Stimulated activated naive CD8-positive, alpha-beta T cell treated with anti-CD3 and anti-CD28 coated beads, Interleukin-15, amount 100 ng/mL, for 72 hours (primary cell): Measurements from ENCODE around the gene HJURP.

Experiments
- ATAC-seq: fragments of 150-1000 bp; cut with Tn5 transposase; 2 replicates; pipeline ENCODE4 v1.10.0; 2021; ENCODE audit warnings: mild to moderate bottlenecking, moderate library complexity
- DNase-seq, 2 donors: peaks; one replicate each; pipeline ENCODE4 v3.0.0; 2021 to 2022
- H3K27ac Mint-ChIP-seq, 2 donors: one replicate each; pipeline ENCODE4 v1.8.0; 2022; ENCODE audit warnings: mild to moderate bottlenecking in 2 of 2, mixed read lengths in 2 of 2, moderate library complexity in 2 of 2
- H3K27me3 Mint-ChIP-seq: one replicate; pipeline ENCODE4 v1.8.0; 2022; ENCODE audit warnings: mixed read lengths
- H3K4me1 Mint-ChIP-seq: one replicate; pipeline ENCODE4 v1.8.0; 2022; ENCODE audit warnings: mild to moderate bottlenecking, mixed read lengths
- H3K4me3 Mint-ChIP-seq, 2 donors: one replicate each; pipeline ENCODE4 v1.8.0; 2022; ENCODE audit warnings: mild to moderate bottlenecking in 2 of 2, mixed read lengths in 2 of 2, moderate library complexity in 1 of 2
- H3K9me3 Mint-ChIP-seq, 2 donors: one replicate each; pipeline ENCODE4 v1.8.0; 2022; ENCODE audit warnings: mixed read lengths in 2 of 2

The HJURP gene

GRCh38 chr2:233855345-233855744 lies 1.0 kb upstream of the HJURP start:
- DNase-seq: no peak
- no peaks in the 10 kb centered on the region for H3K27me3 Mint-ChIP-seq
- ATAC-seq: no peak
- H3K27ac Mint-ChIP-seq: peak overlapping the region in 1 of 2 donors; percentile 47
- peaks cover 51% of the 10 kb centered on the region for H3K4me1 Mint-ChIP-seq
- H3K9me3 Mint-ChIP-seq: no peaks in the 10 kb centered on the region
- peak overlapping the region; percentile 95 to 97 for H3K4me3 Mint-ChIP-seq

GRCh38 chr2:233853883-233854240 lies 473 bp downstream of the HJURP start:
- Mint-ChIP-seq H3K4me3 (peak overlapping the region; percentile 95 to 97), H3K27ac (peak overlapping the region; percentile 97 to 99), H3K4me1 (peaks cover 56% of the 10 kb centered on the region), H3K27me3 (no peaks in the 10 kb centered on the region), H3K9me3 (no peaks in the 10 kb centered on the region)
- ATAC-seq (peak; percentile 4), DNase-seq (no peak)

- Mint-ChIP-seq H3K27ac (peak overlapping the region; percentile 97 to 99), H3K4me1 (peaks cover 61% of the 10 kb centered on the region), H3K9me3 (no peaks in the 10 kb centered on the region), H3K27me3 (no peaks in the 10 kb centered on the region), H3K4me3 (peak overlapping the region; percentile 95 to 97)
- ATAC-seq: no peak
- no peak for DNase-seq
Measured at GRCh38 chr2:233853353-233853752, 982 bp downstream of the HJURP start.

- peak overlapping the region; percentile 95 to 97 for H3K4me3 Mint-ChIP-seq
- H3K27ac Mint-ChIP-seq: no peak overlapping the region
- H3K9me3 Mint-ChIP-seq: no peaks in the 10 kb centered on the region
- peaks cover 59% of the 10 kb centered on the region for H3K4me1 Mint-ChIP-seq
- ATAC-seq (no peak), DNase-seq (no peak)
- no peaks in the 10 kb centered on the region for H3K27me3 Mint-ChIP-seq
Measured at GRCh38 chr2:233852056-233852455, 2.3 kb downstream of the HJURP start.

- DNase-seq: no peak
- ATAC-seq: no peak
- H3K27me3 Mint-ChIP-seq: no peaks in the 10 kb centered on the region
- H3K4me1 Mint-ChIP-seq: peaks cover 55% of the 10 kb centered on the region
- H3K27ac Mint-ChIP-seq: no peak overlapping the region
- H3K4me3 Mint-ChIP-seq: no peak overlapping the region
- H3K9me3 Mint-ChIP-seq: no peaks in the 10 kb centered on the region
Measured at GRCh38 chr2:233851169-233851568, 3.2 kb downstream of the HJURP start.

GRCh38 chr2:233850745-233851144 lies 3.6 kb downstream of the HJURP start:
- peaks cover 52% of the 10 kb centered on the region for H3K4me1 Mint-ChIP-seq
- no peaks in the 10 kb centered on the region for H3K9me3 Mint-ChIP-seq
- H3K27me3 Mint-ChIP-seq: no peaks in the 10 kb centered on the region
- DNase-seq (no peak), ATAC-seq (no peak)
- no peak overlapping the region for H3K27ac Mint-ChIP-seq
- H3K4me3 Mint-ChIP-seq: no peak overlapping the region

- no peak for DNase-seq
- ATAC-seq: no peak
- Mint-ChIP-seq H3K4me1 (peaks cover 42% of the 10 kb centered on the region), H3K27me3 (no peaks in the 10 kb centered on the region), H3K4me3 (no peak overlapping the region), H3K27ac (no peak overlapping the region), H3K9me3 (no peaks in the 10 kb centered on the region)
Measured at GRCh38 chr2:233849607-233850271, 4.6 kb downstream of the HJURP start.

- Mint-ChIP-seq H3K9me3 (no peaks in the 10 kb centered on the region), H3K27me3 (no peaks in the 10 kb centered on the region), H3K4me1 (peaks cover 33% of the 10 kb centered on the region), H3K27ac (peak overlapping the region; percentile 30 to 93), H3K4me3 (peak overlapping the region in 1 of 2 donors; percentile 16)
- no peak for ATAC-seq
- no peak for DNase-seq
Measured at GRCh38 chr2:233848276-233848675, 6.1 kb downstream of the HJURP start.

GRCh38 chr2:233847248-233847898 lies 7.0 kb downstream of the HJURP start:
- ATAC-seq: no peak
- H3K9me3 Mint-ChIP-seq: no peaks in the 10 kb centered on the region
- H3K4me3 Mint-ChIP-seq: no peak overlapping the region
- H3K4me1 Mint-ChIP-seq: peaks cover 24% of the 10 kb centered on the region
- no peaks in the 10 kb centered on the region for H3K27me3 Mint-ChIP-seq
- DNase-seq: no peak
- peak overlapping the region in 1 of 2 donors; percentile 19 for H3K27ac Mint-ChIP-seq

GRCh38 chr2:233846387-233847247 lies 7.7 kb downstream of the HJURP start:
- no peaks in the 10 kb centered on the region for H3K9me3 Mint-ChIP-seq
- H3K4me1 Mint-ChIP-seq: peaks cover 20% of the 10 kb centered on the region
- no peak overlapping the region for H3K4me3 Mint-ChIP-seq
- H3K27ac Mint-ChIP-seq: no peak overlapping the region
- H3K27me3 Mint-ChIP-seq: no peaks in the 10 kb centered on the region
- DNase-seq (no peak), ATAC-seq (no peak)

- DNase-seq (no peak), ATAC-seq (no peak)
- no peaks in the 10 kb centered on the region for H3K27me3 Mint-ChIP-seq
- H3K9me3 Mint-ChIP-seq: no peaks in the 10 kb centered on the region
- H3K4me1 Mint-ChIP-seq: peaks cover 30% of the 10 kb centered on the region
- H3K4me3 Mint-ChIP-seq: no peak overlapping the region
- peak overlapping the region in 1 of 2 donors; percentile 12 for H3K27ac Mint-ChIP-seq
Measured at GRCh38 chr2:233845301-233846060, 8.9 kb downstream of the HJURP start.

GRCh38 chr2:233844836-233845235 lies 9.5 kb downstream of the HJURP start:
- H3K9me3 Mint-ChIP-seq: no peaks in the 10 kb centered on the region
- no peak overlapping the region for H3K27ac Mint-ChIP-seq
- DNase-seq: no peak
- ATAC-seq: no peak
- H3K4me1 Mint-ChIP-seq: peaks cover 36% of the 10 kb centered on the region
- no peak overlapping the region for H3K4me3 Mint-ChIP-seq
- no peaks in the 10 kb centered on the region for H3K27me3 Mint-ChIP-seq

- no peaks in the 10 kb centered on the region for H3K27me3 Mint-ChIP-seq
- DNase-seq (no peak), ATAC-seq (no peak)
- H3K4me1 Mint-ChIP-seq: peaks cover 41% of the 10 kb centered on the region
- H3K27ac Mint-ChIP-seq: no peak overlapping the region
- no peaks in the 10 kb centered on the region for H3K9me3 Mint-ChIP-seq
- no peak overlapping the region for H3K4me3 Mint-ChIP-seq
Measured at GRCh38 chr2:233844064-233844807, 10.1 kb downstream of the HJURP start.

- no peak overlapping the region for H3K4me3 Mint-ChIP-seq
- ATAC-seq: no peak
- peaks cover 38% of the 10 kb centered on the region for H3K4me1 Mint-ChIP-seq
- H3K9me3 Mint-ChIP-seq: no peaks in the 10 kb centered on the region
- H3K27me3 Mint-ChIP-seq: no peaks in the 10 kb centered on the region
- DNase-seq: no peak
- H3K27ac Mint-ChIP-seq: no peak overlapping the region
Measured at GRCh38 chr2:233841183-233841582, 13.2 kb downstream of the HJURP start.

GRCh38 chr2:233840520-233840919 lies 13.8 kb downstream of the HJURP start:
- Mint-ChIP-seq H3K4me3 (no peak overlapping the region), H3K4me1 (peaks cover 38% of the 10 kb centered on the region), H3K9me3 (no peaks in the 10 kb centered on the region), H3K27me3 (no peaks in the 10 kb centered on the region), H3K27ac (no peak overlapping the region)
- DNase-seq (no peak), ATAC-seq (no peak)
